ENCODE results near the gene CHRNB4.

DNA sequence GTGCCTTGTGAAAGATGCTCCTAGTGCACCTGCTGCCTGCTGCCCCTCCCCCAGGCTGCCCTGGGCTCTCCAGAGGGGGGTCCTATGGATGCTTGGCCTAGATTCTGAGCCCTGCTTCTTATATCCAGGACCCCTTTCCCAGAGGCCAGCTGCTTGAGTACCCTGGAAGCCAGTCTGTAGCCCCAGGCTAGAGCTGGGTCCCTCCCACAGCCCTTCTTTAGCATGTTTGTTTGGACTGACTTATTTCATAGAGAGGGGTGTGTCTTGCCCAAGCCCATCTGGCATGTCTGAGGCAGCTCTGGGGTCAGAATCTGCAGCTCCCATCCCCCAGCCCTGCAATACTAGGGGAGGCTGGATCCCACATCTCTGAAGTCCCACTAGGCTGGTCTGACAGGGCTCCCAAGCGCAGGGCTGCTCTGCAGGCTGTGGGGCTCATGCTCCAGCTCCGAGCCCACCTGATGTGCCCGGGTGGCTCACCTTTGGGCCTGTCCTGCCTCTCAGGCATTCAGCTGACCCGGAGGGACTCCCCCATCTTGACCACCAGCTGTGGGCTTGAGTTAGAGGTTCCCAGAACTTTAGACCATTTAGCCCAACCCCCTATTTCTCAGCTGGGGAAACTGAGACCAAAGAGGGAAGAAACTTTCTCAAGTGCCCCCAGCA, 3.1 kb downstream of the CHRNB4 start:
- no peak for TF ChIP-seq POLR2A (IDR thresholded peaks at IDR 0.05)
- TF ChIP-seq POLR2AphosphoS5 (IDR thresholded peaks at IDR 0.05): no peak
- TF ChIP-seq, protein P1, sequence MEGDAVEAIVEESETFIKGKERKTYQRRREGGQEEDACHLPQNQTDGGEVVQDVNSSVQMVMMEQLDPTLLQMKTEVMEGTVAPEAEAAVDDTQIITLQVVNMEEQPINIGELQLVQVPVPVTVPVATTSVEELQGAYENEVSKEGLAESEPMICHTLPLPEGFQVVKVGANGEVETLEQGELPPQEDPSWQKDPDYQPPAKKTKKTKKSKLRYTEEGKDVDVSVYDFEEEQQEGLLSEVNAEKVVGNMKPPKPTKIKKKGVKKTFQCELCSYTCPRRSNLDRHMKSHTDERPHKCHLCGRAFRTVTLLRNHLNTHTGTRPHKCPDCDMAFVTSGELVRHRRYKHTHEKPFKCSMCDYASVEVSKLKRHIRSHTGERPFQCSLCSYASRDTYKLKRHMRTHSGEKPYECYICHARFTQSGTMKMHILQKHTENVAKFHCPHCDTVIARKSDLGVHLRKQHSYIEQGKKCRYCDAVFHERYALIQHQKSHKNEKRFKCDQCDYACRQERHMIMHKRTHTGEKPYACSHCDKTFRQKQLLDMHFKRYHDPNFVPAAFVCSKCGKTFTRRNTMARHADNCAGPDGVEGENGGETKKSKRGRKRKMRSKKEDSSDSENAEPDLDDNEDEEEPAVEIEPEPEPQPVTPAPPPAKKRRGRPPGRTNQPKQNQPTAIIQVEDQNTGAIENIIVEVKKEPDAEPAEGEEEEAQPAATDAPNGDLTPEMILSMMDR (IDR thresholded peaks at IDR 0.05): no peak
